GM12865 (cell line): Measurements from ENCODE around the gene MAD1L1.
"Not testable (repeated sequence)": the region's sequence is repeated elsewhere in the genome, so short reads cannot be mapped to it uniquely, and the experiment has no call there.

ENCODE experiments used
- DNase-seq: peaks from one replicate; pipeline ENCODE4 v3.0.0; 2010; ENCODE audit warnings: low read depth
- H3K4me3 ChIP-seq: 2 replicates; pipeline ENCODE4 v1.5.1; 2011; ENCODE audit warnings: mild to moderate bottlenecking, low read depth, low read length, control low read depth
- TF ChIP-seq, protein P1 (sequence below): IDR thresholded peaks from 2 replicates; pipeline ENCODE4 v1.5.1; 2011; ENCODE audit warnings: low read length, control low read depth, low read depth, inconsistent platforms; ENCODE audit not compliant: insufficient read depth; ENCODE audit errors: missing control alignments

Gene MAD1L1

DNA sequence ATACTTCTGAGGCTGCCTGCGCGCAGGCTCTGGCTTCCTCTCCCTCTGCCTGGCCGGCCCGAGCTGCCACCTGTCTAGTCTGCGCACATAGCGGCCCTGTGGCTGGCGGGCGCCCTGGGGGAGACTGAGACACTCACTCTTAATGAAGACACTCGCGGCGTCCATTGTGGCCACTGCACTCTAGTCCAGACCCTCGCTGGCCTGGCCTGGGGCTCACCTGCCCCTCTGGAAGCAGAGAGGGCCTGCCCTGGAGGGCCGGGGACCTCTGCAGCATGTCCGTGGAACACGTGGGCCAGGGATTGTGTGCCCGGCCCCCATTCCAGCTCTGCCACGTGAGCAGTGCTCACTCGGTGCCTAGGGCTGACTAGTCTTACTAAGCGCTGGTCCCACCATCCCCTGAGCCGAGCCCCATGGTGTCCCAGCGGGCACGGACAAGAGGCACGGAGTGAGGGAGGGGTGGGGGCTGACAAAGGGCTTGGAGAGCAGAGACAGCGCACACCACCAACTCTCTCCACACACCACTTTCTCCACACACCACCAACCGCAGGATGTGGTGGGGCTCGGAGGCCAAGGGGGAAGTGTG is 413.4 kb downstream of the MAD1L1 start:
- TF ChIP-seq, protein P1, sequence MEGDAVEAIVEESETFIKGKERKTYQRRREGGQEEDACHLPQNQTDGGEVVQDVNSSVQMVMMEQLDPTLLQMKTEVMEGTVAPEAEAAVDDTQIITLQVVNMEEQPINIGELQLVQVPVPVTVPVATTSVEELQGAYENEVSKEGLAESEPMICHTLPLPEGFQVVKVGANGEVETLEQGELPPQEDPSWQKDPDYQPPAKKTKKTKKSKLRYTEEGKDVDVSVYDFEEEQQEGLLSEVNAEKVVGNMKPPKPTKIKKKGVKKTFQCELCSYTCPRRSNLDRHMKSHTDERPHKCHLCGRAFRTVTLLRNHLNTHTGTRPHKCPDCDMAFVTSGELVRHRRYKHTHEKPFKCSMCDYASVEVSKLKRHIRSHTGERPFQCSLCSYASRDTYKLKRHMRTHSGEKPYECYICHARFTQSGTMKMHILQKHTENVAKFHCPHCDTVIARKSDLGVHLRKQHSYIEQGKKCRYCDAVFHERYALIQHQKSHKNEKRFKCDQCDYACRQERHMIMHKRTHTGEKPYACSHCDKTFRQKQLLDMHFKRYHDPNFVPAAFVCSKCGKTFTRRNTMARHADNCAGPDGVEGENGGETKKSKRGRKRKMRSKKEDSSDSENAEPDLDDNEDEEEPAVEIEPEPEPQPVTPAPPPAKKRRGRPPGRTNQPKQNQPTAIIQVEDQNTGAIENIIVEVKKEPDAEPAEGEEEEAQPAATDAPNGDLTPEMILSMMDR: no peak
- DNase-seq: no peak
- no peak overlapping the region for H3K4me3 ChIP-seq

DNA sequence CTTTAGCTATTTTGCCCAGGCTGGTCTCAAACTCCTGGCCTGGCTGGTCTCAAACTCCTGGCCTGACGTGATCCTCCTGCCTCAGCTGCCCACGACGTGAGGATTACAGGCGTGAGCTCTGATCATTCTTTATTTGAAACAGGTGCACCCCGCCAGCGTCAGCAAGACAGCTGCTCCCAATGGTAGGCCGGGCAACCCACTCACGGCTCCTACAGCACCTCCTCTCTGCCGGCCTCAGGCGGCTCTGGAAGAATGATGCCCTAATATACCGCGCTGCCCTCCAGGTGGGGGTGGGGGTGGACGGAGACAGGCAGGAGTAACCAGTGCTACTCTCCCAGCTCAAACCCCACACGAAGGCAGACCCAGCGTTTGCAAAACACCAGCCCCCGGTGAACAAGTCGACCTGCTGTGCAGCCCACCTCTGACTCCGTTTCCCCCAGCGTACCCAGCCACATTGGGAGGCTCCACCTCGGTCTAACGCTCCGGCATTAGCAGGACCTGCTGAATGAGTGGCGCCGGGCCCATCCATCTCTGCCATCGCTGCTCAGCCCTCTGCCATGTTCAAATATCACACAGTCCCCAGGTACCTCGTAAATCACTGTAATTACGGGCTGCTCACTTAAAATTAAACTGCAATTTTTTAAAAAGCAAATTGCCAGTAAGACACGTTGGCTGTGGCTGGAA is 414.0 kb downstream of the MAD1L1 start:
- no peak for DNase-seq
- TF ChIP-seq, protein P1: no peak
- no peak overlapping the region for H3K4me3 ChIP-seq

DNA sequence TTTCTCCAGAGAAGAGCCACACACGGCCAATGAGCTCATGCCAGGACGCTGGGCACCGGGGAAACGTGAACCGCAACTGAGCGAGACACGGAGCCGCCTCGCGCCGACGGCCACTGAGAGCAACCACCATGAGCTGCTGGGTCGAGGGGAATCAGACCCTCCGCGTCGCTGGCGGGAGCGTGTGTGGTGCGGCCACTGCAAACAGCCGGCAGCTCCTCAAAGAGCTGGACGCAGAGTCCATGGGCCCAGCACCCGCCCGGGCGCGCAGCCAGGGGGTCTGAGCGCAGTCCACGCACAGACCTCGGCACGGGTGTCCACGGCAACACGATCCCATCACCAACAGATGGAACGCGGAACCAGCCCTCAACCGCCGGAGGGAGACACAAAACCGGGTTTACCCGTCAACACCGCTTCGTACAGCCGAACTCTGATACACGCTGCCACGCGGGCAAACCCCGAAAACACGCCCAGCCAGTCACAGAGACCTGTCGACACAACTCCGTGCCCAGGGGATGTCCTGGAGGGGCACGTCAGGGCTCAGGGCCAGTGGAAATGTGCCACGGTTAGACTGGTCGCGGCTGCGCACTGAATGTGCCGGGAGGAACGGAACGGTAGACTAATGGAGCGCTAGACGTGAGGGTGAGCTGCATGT is 415.6 kb downstream of the MAD1L1 start:
- no peak for DNase-seq
- TF ChIP-seq, protein P1: no peak
- no peak overlapping the region for H3K4me3 ChIP-seq

DNA sequence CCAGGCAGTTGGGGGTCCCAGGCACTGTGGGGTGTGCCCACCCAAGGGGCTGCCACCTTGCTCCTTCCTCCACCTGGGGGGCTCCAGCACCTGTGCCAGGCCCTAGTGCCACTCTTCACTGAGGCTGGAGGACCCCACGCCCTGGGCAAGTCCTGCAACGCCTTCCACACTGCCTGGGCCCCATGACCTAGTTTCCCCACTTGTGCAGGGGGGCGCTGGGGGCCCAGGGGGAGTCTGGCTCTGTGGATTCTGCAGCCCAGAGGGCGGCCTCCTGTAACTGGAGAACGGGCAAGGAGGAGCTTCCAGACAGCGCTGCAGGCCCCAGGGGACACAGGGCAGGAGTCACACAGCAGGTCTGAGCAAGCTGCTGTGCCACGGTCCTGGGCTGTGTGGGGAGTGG is 416.3 kb downstream of the MAD1L1 start:
- DNase-seq, H3K4me3 ChIP-seq: not testable (repeated sequence)

DNA sequence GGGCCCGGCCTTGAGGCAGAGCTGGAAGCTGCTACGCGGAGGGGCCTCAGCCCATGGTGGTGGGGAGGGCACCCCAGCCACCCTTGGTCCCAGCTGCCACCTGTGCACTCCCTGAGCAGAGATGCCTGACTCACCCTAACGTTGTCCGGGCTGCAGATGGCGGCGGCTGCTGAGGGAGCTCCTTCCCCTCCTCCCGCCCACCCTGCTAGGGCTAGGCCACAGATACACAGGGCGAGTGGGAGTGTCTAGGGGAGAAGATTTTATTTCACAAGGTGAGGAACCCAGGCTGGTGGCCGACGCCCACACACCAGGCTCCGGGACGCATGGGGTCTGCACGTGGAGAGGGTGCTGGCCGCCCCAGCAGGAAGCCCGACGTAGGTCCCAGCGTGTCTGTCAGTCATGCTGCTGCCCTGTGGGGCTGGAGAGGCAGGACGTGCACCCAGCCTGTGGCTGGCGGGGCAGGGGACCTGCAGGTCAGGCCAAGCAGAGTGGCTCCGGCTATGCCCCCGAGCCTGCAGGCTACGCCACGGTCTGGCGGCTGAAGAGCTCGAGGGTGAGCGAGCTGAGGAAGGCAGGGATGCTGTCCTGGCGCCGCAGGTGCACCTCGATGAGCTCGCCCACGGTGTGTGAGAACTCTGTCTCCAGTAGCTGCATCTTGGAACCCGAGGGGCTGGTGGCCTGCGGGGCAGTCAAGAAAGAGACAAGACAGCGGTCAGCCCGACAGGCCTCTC is 417.0 kb downstream of the MAD1L1 start:
- DNase-seq, H3K4me3 ChIP-seq: not testable (repeated sequence)

DNA sequence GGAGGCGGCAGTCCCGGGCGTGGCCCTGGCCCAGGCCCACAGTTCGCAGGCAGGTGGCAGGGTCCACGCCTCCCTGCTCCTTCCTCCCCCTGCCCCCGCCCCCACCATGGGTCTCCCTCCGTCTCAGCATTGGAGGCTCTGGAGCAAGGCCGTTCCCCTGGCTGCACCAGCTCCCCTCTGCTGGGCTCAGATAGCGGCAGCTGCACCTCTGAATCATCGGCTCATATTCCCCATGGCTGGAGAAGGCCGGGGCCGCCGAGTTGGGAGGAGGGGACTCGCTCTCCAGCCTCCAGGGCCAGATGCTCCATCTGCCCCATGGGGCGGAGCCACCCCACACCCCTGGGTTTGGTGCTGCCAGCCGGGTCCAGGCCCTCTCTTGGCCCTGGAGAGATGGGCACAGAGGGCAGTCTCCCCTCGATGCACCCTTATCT is 417.7 kb downstream of the MAD1L1 start:
- no peak for DNase-seq
- H3K4me3 ChIP-seq: no peak overlapping the region
- TF ChIP-seq, protein P1: no peak

DNA sequence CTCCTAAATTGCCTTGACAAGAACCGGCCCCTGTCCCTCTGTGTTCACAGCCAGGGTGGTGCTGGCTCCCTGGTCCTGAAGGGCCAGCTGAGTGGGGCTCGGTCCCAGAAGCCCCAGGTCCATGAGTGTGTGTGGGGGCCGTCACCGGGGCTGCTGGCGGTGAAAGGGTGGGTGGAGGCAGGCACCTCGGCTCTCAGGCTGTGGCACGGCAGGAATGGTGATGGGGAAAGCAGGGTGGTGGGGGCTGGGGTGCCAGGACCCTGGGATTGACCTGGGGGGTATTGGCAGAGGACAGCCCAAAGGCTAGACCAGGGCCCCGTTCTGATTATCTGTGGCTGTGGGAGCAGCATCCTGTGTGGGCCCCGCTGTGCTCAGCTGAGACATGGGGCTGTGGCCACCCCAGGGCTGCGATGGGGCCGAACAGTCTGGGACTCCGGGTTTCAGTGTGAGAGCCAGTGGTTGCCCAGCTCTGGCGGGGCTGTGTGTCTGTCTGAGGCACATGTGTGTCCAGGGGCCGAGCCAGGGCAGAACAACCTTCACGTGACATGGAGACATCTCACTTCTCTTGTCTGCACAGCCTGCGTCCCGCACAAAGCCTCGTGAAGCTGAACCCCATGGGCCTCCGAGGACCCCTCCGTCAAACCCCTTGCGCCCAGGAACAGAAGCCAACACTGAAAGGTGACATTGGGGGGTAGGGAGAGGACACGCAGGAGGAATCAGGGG is 418.5 kb downstream of the MAD1L1 start:
- TF ChIP-seq, protein P1: no peak
- H3K4me3 ChIP-seq: no peak overlapping the region
- DNase-seq: no peak
